KMS-11 (cell line): ENCODE results near the gene ZFPL1.

Experiments
- H2AFZ ChIP-seq: fragments of 200-600 bp; sonication (generic); 2 replicates; pipeline ENCODE4 v1.6.1; 2016; ENCODE audit warnings: antibody characterized with exemption, mixed run types, low read depth
- H3K27ac ChIP-seq: fragments of 200-600 bp; sonication (generic); 2 replicates; pipeline ENCODE4 v1.6.1; 2016; ENCODE audit warnings: mild to moderate bottlenecking, mixed run types
- H3K27me3 ChIP-seq: fragments of 200-600 bp; sonication (generic); 2 replicates; pipeline ENCODE4 v1.6.1; 2017; ENCODE audit warnings: mild to moderate bottlenecking, low read depth, mixed run types, moderate library complexity; ENCODE audit not compliant: insufficient read depth
- H3K36me3 ChIP-seq: fragments of 200-600 bp; sonication (generic); 2 replicates; pipeline ENCODE4 v1.6.1; 2017; ENCODE audit warnings: mild to moderate bottlenecking, mixed run types; ENCODE audit not compliant: insufficient read depth
- H3K4me1 ChIP-seq: fragments of 200-600 bp; sonication (generic); 2 replicates; pipeline ENCODE4 v1.6.1; 2016; ENCODE audit warnings: mild to moderate bottlenecking, low read depth, mixed run types; ENCODE audit not compliant: poor library complexity, severe bottlenecking
- H3K4me2 ChIP-seq: fragments of 200-600 bp; sonication (generic); 2 replicates; pipeline ENCODE4 v1.7.0; 2016; ENCODE audit warnings: mild to moderate bottlenecking, mixed run types
- H3K4me3 ChIP-seq: fragments of 200-600 bp; sonication (generic); IDR thresholded peaks from 2 replicates; pipeline ENCODE4 v1.6.1; 2017; ENCODE audit warnings: low read depth, low read length, mixed read lengths; ENCODE audit not compliant: insufficient read depth
- H3K79me2 ChIP-seq: fragments of 200-600 bp; sonication (generic); 2 replicates; pipeline ENCODE4 v1.6.1; 2016; ENCODE audit warnings: low read depth, mixed run types; ENCODE audit not compliant: insufficient read depth
- H3K9ac ChIP-seq: fragments of 200-600 bp; sonication (generic); 2 replicates; pipeline ENCODE4 v1.6.1; 2016; ENCODE audit warnings: mild to moderate bottlenecking, mixed run types
- H4K20me1 ChIP-seq: fragments of 200-600 bp; sonication (generic); 2 replicates; pipeline ENCODE4 v1.6.1; 2016; ENCODE audit warnings: mild to moderate bottlenecking, mixed run types; ENCODE audit not compliant: insufficient read depth
- TF ChIP-seq, protein P1 (sequence below): fragments of 200-600 bp; sonication (generic); conservative IDR thresholded peaks from 2 replicates; pipeline ENCODE4 v1.6.1; 2017; ENCODE audit warnings: low read depth, mild to moderate bottlenecking, antibody characterized with exemption, low read length, moderate library complexity, mixed read lengths

The ZFPL1 gene

DNA sequence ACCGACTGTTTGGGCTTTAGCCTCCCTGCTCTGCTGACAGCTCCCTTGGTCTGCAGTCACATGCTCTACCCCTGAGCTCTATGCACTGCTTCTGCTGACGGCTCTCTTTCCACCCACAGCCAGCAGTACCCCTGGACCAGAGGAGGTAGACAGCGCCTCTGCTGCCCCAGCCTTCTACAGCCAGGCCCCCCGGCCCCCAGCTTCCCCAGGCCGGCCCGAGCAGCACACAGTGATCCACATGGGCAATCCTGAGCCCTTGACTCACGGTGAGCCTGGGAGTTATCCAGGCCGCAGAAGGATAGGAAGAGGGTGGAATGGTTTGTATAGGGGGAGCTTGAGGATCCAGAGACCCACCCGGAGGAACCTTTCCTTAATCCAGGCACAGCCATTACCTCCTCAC lies 2.8 kb downstream of the ZFPL1 start:
- H3K4me2 ChIP-seq: no peak overlapping the region
- H3K4me3 ChIP-seq: no peak overlapping the region
- H3K4me1 ChIP-seq: peaks cover 78% of the 10 kb centered on the region
- H4K20me1 ChIP-seq: no peaks in the 10 kb centered on the region
- TF ChIP-seq, protein P1, sequence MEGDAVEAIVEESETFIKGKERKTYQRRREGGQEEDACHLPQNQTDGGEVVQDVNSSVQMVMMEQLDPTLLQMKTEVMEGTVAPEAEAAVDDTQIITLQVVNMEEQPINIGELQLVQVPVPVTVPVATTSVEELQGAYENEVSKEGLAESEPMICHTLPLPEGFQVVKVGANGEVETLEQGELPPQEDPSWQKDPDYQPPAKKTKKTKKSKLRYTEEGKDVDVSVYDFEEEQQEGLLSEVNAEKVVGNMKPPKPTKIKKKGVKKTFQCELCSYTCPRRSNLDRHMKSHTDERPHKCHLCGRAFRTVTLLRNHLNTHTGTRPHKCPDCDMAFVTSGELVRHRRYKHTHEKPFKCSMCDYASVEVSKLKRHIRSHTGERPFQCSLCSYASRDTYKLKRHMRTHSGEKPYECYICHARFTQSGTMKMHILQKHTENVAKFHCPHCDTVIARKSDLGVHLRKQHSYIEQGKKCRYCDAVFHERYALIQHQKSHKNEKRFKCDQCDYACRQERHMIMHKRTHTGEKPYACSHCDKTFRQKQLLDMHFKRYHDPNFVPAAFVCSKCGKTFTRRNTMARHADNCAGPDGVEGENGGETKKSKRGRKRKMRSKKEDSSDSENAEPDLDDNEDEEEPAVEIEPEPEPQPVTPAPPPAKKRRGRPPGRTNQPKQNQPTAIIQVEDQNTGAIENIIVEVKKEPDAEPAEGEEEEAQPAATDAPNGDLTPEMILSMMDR: no peak
- no peaks in the 10 kb centered on the region for H3K36me3 ChIP-seq
- H3K27ac ChIP-seq: peak overlapping the region; percentile 82; the same call in 1 of the 2 replicates
- no peak overlapping the region for H3K9ac ChIP-seq
- H3K27me3 ChIP-seq: no peaks in the 10 kb centered on the region
- H3K79me2 ChIP-seq: peaks cover 38% of the 10 kb centered on the region
- no peak overlapping the region for H2AFZ ChIP-seq

DNA sequence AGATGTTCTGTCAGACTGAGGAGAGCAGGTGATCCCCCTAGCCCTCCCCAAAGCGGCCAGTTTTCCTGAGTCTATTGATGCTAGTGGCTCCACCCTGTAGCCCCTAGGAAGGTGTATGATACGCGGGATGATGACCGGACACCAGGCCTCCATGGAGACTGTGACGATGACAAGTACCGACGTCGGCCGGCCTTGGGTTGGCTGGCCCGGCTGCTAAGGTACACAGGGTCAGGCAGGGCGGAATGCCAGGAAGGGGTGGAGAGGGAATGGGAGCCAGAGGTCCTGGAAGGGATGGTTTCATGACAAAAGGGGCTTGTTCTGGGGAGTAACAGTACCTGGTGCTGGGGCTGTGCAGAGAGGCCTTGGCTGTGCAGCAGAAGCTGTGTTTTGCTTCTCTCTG lies 3.2 kb downstream of the ZFPL1 start:
- no peaks in the 10 kb centered on the region for H4K20me1 ChIP-seq
- H3K4me3 ChIP-seq: no peak overlapping the region
- peaks cover 78% of the 10 kb centered on the region for H3K4me1 ChIP-seq
- H3K27me3 ChIP-seq: no peaks in the 10 kb centered on the region
- peaks cover 34% of the 10 kb centered on the region for H3K79me2 ChIP-seq
- H3K36me3 ChIP-seq: no peaks in the 10 kb centered on the region
- H2AFZ ChIP-seq: no peak overlapping the region
- H3K4me2 ChIP-seq: no peak overlapping the region; the same call in 1 of the 2 replicates
- H3K9ac ChIP-seq: no peak overlapping the region
- TF ChIP-seq, protein P1: no peak
- H3K27ac ChIP-seq: peak overlapping the region; percentile 82; the same call in 1 of the 2 replicates

DNA sequence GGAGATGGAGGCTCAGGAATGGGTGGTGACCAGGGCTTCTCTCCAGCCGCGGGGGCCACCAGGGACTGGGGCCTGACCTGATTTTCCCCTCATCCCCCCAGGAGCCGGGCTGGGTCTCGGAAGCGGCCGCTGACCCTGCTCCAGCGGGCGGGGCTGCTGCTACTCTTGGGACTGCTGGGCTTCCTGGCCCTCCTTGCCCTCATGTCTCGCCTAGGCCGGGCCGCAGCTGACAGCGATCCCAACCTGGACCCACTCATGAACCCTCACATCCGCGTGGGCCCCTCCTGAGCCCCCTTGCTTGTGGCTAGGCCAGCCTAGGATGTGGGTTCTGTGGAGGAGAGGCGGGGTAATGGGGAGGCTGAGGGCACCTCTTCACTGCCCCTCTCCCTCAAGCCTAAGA lies 3.8 kb downstream of the ZFPL1 start:
- Histone ChIP-seq H3K4me3 (no peak overlapping the region), H3K79me2 (peaks cover 28% of the 10 kb centered on the region), H3K27me3 (no peaks in the 10 kb centered on the region), H2AFZ (no peak overlapping the region), H3K27ac (peak overlapping the region; percentile 82; the same call in 1 of the 2 replicates), H3K36me3 (no peaks in the 10 kb centered on the region), H3K4me2 (peak overlapping the region; percentile 68), H4K20me1 (no peaks in the 10 kb centered on the region), H3K4me1 (peaks cover 78% of the 10 kb centered on the region), H3K9ac (no peak overlapping the region)
- TF ChIP-seq, protein P1: no peak

DNA sequence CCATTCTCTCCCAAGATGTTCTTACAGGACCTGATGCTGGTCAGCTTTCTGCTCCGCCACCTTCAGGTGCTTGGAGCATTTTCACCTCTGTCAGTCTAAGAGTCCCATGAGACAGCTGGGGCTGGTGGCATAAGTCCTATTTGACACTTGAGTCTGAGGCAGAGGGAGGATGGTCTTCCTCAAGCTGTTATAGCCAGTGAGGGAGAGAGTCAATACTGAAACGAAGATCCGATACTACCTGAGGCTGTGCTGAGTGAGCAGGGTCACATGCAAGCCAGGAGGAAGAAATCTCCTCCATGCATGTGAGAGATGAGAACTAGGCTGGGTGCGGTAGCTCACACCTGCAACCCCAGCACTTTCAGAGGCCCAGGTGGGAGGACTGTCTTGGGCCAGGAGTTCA lies 5.6 kb downstream of the ZFPL1 start:
- Histone ChIP-seq H3K4me1 (peaks cover 91% of the 10 kb centered on the region), H3K9ac (peak overlapping the region; percentile 43; the same call in 1 of the 2 replicates), H2AFZ (no peak overlapping the region), H3K27me3 (no peaks in the 10 kb centered on the region), H3K4me3 (no peak overlapping the region), H3K36me3 (no peaks in the 10 kb centered on the region), H4K20me1 (no peaks in the 10 kb centered on the region), H3K79me2 (peaks cover 12% of the 10 kb centered on the region; the same call in 1 of the 2 replicates), H3K4me2 (peak overlapping the region; percentile 68), H3K27ac (peak overlapping the region; percentile 82)
- TF ChIP-seq, protein P1: no peak
